HS-5 (cell line): ENCODE results near the gene FLAD1.
"Not testable (repeated sequence)": the region's sequence is repeated elsewhere in the genome, so short reads cannot be mapped to it uniquely, and the experiment has no call there.

ENCODE experiments used
- DNase-seq: peaks from one replicate; pipeline ENCODE4 v3.0.0-alpha.2; 2012; ENCODE audit warnings: low read depth

FLAD1 gene

GRCh38 chr1:154990276-154990675 lies 7.1 kb downstream of the FLAD1 start:
- DNase-seq: no peak

GRCh38 chr1:154992721-154993571 lies 9.8 kb downstream of the FLAD1 start:
- DNase-seq: no peak

DNA sequence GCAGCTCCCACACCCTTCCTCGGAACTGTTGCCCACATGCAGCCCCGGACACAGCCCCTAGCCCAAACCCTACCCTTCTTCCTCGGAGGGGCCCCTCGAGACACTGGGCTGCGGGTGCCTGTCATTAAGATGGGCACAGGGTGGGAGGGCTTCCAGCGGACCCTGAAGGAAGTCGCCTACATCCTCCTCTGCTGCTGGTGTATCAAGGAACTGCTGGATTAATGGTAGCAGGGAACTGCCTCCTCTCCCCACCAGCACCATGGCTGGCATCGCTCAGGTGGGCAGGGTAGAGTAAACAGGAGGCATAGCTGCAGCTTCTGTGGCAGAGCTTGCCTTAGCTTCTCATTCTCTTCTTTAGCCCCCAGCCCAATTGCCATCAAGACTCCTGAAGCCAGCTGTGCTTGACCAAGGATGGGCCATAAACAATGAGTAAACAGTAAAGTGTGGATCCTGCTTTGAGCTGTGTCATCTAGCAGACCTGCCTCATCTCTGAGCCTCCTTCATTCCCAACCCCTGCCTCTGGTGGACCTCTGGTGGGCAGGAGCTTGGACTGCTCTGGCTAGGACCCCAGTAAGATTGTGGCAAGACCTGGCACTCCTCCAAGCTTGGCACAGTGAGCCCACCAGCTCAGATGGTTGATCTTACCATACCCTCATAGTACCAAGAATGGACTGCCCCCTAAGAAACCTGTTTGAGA lies 10.6 kb downstream of the FLAD1 start, which contains the start of gene LENEP:
TSS of gene LENEP (plus strand) at position 15 of the 697 bp plus-strand sequence. CDS start at position 37, 22 bp downstream.
- no peak for DNase-seq

- DNase-seq: no peak
Observed at GRCh38 chr1:154994269-154994587, 11.1 kb downstream of the FLAD1 start.

DNA sequence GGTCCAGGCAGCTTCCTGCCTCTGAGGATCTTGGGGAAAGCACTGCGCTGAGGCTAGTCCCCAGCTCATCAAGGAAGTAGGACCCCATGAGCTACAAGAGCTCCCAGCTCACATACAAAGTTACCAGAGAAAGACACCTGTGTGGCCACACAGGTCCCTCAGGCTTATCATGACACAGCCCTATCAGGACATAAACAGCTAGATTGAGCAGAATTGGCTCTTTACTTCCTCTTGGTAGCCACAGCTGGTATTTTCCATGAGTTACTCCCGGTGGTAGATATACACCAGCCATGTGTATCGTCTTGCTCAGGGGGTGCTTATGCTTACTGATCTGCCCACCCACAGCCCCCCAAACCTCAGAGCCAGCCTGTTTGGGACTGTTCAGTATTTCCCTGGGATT lies 11.4 kb downstream of the FLAD1 start:
- DNase-seq: no peak

DNA sequence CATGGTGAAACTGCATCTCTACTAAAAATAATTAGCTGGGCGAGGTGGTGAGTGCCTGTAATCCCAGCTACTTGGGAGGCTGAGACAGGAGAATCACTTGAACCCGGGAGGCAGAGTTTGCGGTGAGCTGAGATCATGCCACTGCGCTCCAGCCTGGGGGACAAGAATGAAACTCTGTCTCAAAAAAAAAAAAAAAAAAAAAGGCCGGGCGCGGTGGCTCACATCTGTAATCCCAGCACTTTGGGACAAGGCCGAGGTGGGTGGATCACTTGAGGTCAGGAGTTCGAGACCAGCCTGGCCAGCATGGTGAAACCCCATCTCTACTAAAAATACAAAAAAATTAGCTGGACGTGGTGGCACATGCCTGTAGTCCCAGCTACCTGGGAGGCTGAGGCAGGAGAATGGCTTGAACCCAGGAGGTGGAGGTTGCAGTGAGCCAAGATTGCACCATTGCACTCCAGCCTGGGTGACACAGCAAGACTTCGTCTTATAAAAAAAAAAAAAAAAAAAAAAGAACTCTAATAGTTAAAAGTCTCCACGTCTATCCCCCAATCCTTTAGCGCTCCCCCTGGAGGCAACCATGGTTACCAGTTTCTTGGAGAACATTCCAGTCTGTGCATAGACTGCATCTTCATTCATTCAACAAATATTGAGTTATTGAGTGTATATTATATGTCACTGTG lies 12.3 kb downstream of the FLAD1 start:
- not testable (repeated sequence) for DNase-seq

GRCh38 chr1:154996966-154997701 lies 14.0 kb downstream of the FLAD1 start:
- DNase-seq: no peak

GRCh38 chr1:154998201-154998780 lies 15.1 kb downstream of the FLAD1 start:
- no peak for DNase-seq

GRCh38 chr1:154998818-154999570 lies 15.8 kb downstream of the FLAD1 start:
- no peak for DNase-seq

GRCh38 chr1:154999571-155000410 lies 16.6 kb downstream of the FLAD1 start:
- DNase-seq: no peak

- no peak for DNase-seq
Observed at GRCh38 chr1:155000411-155000725, 17.2 kb downstream of the FLAD1 start.

DNA sequence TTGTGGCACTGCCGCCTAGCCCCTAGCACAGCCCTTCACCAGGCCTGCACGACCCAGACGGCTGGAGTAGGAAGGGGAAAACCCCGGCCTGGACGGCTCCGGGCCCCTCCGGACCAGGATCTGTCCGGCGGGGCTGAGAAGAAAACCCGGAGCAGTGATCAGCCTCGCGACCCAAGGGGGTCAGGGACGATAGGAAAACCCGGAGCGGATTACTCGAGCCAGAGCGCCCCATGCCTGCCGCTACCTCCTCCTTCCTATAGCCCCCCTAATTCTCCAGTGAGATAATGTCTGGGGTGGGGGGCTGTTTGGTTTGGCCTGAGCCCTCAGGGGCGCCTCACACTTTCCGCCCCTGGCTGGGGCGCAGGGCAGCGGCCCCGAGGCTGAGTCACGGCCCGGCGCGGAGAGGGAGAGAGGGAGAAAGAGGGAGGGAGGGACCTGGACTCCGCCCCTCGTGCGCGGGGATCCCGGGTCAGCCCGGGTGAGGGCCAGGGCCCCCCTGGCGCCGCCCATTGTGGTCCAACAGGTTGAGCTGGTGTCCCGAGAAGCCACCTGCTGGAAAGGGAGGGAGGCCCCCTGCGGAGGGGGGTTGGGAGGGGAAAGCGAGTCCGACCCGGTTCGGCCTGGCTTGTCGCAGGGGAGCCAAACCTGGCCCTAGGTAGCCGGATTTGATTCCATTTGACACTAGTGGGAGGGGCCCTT lies 17.7 kb downstream of the FLAD1 start:
- no peak for DNase-seq

DNA sequence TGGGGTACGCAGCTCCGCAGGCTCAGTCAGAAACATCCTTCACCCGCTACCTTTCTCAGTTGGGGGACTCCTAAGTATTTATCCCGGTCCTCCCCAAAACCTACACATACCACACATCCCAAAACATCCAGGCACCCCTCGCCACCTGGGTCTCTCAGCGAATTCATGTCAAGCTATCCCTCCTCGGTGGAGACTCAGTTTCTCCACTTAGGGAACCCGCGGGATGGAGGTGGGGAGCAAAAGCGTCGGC lies 18.2 kb downstream of the FLAD1 start:
- no peak for DNase-seq

GRCh38 chr1:155001675-155002463 lies 18.7 kb downstream of the FLAD1 start:
- DNase-seq: peak; percentile 85

GRCh38 chr1:155002464-155003226 lies 19.5 kb downstream of the FLAD1 start, which contains the start of gene ZBTB7B:
Gene ZBTB7B, plus strand, starts transcription at chr1:155002802. Its CDS starts 11,859 bp downstream, at chr1:155014661.
- DNase-seq: no peak

GRCh38 chr1:155003227-155003765 lies 20.2 kb downstream of the FLAD1 start:
- DNase-seq: no peak

GRCh38 chr1:155003766-155004351 lies 20.7 kb downstream of the FLAD1 start:
- no peak for DNase-seq
